ENCODE measurements around the gene DYNLT2.

Gene DYNLT2

DNA sequence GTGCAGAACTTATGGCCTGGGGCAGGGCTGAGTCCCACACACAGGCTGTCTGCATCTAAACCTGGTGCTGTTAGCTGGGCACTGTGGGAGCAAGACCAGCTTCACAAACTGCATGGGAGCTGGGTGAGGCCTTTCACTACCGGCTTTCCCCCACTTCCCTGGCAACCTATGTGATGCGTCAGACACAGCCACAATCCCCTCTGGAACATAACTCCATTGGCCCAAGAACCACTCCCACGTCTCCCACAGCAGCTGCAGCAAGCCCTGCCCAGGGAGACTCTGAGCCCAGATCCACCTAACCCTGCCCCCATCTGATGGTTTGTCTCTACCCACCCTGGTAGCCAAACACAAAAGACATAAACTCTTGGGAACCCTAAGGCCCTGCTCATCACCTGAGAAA, 58.9 kb downstream of the DYNLT2 start:
- no peak for DNase-seq

GRCh38 chr6:169691260-169691659, 60.1 kb downstream of the DYNLT2 start:
- no peak for DNase-seq
